NCI-H345 treated with DMSO at 0.1 percent for 48 hours (cell line): ENCODE data around the gene MS4A14.
A peak's percentile ranks its signal among the peaks of the same experiment; 100 is the strongest.
"Not testable (repeated sequence)": the region's sequence is repeated elsewhere in the genome, so short reads cannot be mapped to it uniquely, and the experiment has no call there.

ENCODE experiments used
- DNase-seq: peaks from one replicate; lab custom pipeline; 2025; ENCODE audit not compliant: unreplicated experiment; lab: John Stamatoyannopoulos, UW

The MS4A14 gene, protein sequence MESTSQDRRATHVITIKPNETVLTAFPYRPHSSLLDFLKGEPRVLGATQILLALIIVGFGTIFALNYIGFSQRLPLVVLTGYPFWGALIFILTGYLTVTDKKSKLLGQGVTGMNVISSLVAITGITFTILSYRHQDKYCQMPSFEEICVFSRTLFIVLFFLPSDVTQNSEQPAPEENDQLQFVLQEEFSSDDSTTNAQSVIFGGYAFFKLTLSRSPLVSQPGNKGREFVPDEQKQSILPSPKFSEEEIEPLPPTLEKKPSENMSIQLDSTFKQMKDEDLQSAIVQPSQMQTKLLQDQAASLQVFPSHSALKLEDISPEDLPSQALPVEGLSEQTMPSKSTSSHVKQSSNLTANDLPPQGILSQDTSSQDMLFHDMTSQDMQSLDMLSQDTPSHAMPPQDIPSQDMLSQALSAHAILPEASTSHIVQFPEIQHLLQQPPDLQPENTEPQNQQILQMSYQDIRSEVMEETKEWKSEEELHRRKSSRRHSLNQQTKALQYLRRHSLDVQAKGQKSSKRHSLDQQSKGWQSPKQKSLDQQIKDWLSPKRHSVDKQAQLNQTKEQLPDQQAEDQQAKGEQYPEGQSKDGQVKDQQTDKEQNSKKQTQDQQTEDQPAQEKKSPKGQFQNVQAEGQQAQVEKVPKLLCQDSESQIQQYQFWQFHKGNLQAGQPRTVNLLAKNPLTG

DNA sequence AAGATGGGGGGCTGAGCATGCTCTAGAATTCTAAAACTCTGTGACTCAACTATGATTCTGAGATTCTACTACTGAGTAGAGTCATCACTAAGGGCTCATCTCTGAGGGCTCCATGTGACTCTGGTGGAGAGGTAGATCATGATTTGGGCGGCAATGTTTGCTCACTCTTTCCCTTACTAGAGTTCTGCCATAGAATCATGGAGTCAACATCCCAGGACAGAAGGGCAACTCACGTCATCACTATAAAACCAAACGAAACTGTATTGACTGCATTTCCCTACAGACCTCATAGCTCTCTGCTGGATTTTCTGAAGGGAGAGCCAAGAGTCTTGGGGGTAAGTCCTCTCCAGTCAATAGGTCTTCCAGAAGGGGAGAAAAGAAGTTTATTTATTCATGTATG is at the start of gene MS4A14:
TSS of gene MS4A14 (plus strand) at position 78 of the 400 bp plus-strand sequence. CDS start at position 198, 120 bp downstream.
- DNase-seq: no peak

DNA sequence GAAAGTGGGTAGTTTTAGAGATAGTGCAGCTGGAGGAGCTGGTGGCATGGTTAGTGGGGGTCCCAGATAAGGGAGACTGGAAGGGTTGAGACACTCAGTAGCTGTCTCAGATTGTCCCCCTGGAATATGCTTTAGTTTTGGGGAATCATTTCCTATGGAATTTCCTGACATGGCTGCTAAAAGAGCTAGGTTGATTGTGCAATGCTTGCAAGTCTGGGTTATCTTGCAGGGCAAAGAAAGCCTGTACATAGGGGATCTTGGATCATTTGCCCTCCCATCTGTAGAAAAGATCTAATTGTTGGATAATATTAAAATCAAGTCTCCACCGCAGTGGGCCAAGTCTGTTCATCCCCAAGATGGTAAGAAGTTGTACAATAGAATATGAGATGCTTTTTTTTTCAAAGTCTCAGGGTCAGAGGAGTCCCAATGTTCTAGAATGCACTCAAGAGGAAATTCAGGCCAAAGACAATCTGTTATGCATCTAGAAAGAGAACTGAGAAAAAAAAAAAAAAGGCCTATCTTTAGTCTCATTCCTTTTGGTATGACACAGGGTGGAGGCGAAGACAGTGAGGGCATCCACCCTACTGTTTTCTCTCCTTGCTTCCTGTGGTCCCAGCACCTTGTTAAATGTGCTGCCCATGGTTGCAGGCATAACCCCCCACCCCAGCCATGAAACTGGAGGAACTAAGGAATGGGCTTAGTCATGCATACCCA is 49.0 kb upstream of the MS4A14 start:
- no peak for DNase-seq

DNA sequence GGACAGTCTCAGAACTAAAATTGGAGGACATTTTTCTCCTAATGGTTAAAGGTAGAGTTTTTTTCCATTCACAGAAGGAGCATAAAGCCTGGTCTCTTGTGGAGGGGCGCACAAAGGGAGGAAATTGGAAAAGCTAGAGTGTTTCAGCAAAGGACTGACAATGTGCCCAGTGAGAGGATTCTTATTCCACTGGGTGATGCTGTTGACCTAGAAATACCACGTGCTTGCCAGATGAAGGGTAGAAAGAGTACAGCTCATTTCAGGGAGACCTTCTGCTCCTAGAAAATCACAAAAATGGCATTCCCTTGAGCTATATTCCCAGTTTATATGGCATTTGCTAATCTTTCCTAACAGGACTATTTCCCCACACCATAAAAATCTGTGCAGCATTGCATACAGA is 48.1 kb upstream of the MS4A14 start:
- no peak for DNase-seq

DNA sequence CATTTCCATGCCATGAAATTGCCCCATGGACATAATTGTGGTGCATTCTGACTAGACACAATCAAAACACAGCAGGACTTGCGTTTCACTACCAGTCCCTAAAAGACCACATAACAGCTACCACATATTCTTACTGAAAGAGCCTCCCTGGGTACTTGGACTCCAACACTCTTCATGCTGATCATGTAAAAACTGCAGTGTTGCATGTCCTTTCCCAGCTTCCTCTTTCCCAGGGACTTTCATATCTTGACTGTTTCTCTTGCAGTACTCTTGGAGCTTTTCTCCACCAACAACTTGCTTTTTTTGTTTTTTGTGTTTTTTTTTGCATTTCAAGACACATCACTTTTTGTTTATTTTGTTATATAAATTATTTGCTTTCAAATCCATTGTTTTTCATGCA is 46.3 kb upstream of the MS4A14 start:
- DNase-seq: no peak

DNA sequence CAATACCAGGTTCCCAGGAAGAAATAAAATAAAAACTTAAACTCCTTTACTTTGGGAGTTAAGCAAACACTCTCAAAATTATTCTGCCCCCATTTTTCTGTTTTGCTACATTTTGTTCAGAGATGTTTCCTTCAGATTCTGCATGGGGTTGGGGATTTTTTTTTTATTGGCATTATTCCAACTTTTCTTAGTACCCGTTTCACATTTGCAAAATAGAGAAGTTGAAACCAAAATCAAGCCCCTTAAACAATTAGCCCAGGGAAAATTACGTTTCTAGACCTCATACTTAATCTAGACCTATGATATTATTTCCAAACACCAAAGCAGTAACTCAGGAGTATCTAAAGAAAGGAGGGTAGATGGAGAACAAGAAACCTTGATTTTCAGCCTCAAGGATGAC is 38.5 kb upstream of the MS4A14 start:
- no peak for DNase-seq

DNA sequence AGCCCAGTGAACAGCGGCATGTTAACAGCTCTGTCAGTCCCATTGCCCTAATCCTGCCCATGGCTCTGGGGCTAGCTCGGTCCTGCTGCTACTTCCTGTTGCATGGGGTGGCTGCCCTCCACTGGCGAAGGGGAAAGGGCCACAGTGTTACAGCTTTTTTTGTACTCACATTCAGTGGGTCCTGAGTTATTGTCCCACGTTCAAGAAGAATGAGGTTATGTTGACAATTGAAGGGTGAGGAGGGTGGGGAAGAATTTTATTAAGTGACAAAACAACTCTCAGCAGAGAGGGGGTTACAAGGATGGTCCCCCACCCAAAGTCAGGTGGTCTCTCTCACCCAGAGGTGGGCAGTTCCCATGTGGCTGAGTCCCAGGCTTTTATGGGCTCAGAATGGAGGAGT is 35.6 kb upstream of the MS4A14 start:
- no peak for DNase-seq

DNA sequence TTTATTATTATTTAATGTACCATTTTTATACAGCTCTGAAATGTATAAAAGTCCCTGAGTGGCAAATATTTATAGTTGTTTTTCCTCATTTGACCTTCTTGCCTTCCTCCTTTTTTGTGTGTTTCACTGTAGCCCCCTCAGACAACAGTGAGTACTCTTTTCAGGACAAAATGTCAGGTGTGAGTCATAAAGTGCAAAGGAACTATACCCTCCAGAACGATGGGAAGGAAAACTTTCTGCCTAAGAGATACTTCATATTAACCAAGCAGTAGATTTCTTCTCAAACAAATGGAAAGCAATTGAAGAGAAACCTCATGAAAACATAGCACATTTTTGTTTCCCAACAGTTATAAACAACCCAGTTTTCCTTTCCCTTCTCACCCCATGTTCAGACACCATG is 34.0 kb upstream of the MS4A14 start:
- no peak for DNase-seq

DNA sequence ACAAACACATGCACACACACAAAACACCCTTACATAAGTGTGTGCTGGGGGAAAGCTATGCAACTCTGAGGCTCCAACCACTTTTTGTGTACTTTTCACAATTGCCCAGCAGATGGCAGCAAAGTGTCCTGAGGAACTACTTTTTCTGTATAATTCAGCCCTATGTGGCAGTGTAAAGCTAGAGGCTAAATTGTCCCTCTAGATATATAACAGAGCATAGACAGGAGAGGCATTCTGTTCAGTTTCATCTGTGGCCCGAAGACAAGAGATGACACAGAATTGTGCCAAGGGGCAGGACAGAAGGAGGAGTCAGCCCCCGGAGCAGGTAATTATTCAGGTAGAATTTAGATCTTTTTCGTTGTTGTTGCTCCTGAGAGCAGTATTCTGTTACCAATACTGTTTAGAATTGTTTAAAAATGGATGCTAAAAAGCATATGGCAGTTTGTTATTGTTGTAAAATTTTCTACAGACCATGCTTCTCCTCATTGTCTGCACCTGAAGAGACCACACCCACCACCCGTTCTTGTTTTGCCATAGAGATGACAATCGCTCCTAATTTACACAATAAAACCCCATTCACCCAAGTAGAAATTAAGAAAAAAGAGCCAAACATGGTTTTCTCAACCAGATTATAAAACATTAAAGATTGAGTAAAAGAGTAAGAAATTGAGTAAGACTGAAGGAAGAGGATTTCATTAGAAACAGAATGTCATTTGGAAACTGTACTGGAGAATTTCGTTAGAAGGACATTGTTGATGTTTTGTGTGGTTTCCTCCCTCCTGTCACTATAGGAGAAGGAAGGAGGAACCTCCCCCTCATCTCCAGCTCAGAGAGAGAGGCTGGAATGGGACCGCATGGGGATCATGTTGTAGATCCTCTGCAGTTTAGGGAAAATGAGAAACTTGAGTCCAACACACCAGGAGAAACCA is 32.5 kb upstream of the MS4A14 start:
- peak; percentile 11 for DNase-seq

DNA sequence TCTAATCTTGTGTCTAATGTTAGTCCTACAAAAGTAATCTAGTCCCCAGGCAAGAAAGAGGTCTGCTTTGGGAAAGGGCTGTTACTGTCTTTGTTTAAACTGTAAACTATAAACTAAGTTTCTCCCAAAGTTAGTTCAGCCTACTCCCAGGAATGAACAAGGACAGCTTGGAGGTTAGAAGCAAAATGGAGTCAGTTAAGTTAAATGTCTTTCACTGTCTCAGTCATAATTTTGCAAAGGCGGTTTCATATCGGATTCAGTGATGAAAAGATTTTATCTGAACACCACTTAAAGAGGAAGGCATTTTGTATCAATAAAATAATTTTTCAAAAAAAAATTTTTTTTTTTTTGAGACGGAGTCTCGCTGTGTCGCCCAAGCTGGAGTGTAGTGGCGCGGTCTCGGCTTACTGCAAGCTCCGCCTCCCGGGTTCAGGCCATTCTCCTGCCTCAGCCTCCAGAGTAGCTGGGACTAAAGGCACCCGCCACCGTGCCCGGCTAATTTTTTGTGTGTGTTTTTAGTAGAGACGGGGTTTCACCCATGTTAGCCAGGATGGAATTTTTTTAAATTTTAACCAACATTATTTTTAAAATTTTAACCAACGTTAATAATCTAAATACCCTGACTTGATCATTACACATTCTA is 29.9 kb upstream of the MS4A14 start:
- DNase-seq: not testable (repeated sequence)

DNA sequence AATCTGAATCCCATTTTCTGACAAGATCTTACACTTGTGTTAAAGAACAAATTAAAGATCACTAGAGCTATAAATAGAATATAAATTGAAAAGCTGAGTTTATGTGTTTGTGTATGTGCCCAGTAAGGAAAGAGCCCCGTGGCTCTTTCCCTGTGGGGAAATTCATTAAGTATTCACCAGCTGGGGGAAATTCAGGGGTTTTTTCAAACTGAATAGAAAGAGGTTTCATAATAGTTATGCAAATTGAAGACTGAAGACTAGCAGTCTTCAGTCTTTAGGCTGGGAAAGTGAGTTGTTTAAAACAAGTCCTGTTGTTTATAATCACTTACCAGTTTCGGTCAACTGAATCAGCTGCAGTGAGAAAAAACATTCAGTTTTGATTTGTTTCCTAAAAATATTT is 29.2 kb upstream of the MS4A14 start:
- no peak for DNase-seq

DNA sequence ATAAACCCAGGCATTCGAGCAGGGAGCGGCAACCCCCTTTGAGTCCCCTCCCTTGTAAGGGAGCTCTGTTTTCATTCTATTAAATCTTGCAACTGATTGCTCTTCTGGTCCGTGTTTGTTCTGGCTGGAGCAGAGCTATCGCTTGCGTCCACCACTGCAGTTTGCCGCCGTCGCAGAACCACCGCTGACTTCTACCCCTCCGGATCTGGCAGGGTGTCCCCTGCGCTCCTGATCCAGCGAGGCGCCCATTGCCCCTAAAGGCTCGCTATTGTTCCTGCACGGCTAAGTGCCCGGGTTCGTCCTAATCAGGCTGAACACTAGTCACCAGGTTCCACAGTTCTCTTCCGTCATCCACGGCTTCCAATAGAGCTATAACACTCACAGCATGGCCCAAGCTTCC is 28.4 kb upstream of the MS4A14 start:
- DNase-seq: no peak

DNA sequence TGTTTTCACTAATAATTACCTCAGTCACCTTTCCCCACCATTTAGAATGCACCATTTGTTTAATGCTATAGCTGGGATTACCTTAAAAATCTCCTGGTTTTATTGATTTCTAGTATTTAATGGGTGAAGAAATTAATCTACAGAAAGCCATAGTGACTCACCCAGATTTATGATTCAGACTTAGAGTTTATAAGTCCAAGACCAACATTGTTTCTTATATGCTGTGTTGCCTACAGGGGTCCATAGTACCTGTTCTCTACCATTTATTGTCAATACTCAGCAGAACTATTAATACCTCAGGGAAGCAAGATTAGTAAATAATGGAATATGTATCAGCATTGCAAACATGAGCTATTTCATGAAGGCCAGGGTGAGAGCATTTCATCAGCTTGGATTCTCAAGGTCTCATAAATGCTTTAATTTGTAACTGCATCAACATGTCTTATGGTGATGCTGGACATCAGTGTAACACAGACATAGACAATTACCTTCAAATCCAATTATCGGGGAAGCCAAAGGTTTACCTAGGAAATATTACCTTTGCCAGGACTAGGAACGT is 25.9 kb upstream of the MS4A14 start:
- DNase-seq: no peak

DNA sequence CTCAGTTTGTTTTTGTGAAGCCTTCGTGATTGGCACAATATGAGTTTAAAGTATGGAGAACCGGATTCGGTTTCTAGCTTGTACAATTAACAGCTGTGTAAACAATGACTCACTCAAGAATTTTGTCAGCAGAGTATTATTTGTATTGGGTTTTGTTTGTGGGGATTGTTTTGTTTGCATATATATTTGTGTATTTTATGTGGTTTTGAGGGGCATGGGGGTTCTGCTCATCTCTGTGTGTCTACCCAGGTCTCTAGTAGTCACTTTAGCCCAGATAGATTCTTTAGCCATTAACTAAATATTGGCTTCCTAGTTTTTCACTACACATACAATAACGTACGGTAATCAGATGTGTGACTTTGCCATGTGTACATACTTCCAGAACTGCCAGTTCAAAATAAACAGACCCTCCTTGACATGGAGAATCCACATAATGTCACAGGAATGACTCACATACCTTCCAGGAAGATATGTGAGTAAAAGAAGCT is 25.4 kb upstream of the MS4A14 start:
- DNase-seq: peak; percentile 15

DNA sequence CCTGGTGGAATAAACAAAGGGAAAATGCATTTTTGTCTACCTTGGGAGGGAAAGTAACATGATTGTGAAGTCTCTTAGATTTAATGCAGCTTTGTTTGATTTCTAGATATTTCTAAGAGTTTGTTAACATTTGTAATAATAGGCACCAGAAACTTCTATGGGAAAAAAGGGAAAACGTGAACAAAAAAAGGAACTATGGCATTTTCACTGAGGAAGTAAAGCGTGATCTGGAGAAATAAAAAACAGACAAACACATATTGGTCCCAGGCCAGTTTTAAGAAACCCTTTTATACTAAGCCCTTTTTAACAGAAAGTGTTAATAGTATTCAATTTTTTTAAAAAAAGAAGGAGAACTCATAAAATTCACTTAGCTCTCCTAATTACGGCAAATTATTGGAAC is 24.9 kb upstream of the MS4A14 start:
- DNase-seq: no peak

DNA sequence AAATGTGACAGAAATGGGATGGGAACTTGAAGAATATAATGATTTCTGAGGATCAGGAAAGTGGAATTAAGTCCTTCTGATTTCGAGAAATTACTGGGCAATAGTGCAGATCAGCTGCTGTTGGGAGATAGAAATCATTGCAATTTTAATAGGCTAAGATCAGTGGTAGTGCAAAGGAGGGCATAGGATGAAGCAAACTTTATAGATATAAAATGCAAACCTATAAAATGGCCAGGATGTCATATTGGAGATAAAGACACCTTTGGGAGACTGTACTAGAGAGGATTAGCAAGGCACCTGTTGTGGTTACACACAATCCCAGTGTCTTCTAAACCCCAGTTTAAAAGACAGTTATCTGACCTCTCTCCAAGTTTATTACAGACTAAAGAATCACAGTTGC is 24.4 kb upstream of the MS4A14 start:
- no peak for DNase-seq

DNA sequence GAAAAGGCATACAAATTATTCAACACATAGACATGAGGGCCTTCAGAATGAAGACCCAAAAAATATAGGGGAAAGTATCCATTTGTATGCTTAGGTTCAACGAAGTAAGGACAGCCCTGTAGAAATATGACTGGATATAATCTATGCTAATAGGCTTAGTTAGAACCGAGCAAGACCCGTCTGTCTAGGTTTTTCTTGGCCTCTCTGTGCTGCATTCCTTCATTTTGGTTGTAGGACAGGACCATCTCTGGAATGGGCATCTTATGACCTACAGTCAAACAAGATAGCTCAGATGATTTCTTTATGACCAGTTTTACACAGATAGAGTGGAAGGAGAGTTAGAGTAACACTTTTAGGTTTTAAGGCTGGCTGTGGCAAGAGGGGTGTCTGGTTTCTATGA is 23.5 kb upstream of the MS4A14 start:
- DNase-seq: no peak

DNA sequence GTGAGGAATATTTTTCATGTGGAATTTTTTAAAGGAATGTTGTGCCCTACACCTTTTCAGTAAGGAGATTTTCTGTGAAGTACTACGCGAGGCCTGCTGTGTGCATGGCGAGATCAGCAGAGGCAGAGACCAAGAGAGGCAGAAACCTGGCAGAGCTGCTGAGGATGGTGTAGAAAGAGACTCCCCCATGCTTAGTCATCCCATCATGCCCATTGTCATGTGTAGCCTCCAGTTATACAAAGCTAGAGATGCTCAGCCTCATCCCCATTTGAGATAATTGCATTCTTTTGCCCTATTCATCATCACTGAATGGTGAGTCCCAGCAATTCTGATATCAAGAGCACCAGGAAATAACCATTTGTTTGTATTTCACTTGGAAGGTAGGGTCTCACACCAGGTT is 20.9 kb upstream of the MS4A14 start:
- no peak for DNase-seq

DNA sequence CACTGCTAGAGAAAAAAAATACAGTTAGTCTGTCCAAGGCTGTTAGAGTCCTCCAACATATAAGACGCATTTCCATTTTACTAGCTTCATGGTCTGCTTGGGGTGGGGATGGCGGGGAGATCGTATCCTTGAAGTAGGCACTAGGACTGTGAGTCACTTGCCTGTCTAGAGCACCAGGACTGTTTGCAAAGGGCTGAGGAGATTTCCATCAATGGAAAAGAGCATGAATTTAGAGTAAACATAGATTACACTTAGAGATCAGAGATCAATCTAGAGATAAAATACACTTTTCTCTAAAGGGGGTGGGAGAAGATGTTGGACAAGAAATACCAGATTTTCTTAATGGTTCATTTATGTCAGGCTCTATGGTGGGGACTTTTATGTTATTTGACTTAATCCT is 19.7 kb upstream of the MS4A14 start:
- DNase-seq: no peak

DNA sequence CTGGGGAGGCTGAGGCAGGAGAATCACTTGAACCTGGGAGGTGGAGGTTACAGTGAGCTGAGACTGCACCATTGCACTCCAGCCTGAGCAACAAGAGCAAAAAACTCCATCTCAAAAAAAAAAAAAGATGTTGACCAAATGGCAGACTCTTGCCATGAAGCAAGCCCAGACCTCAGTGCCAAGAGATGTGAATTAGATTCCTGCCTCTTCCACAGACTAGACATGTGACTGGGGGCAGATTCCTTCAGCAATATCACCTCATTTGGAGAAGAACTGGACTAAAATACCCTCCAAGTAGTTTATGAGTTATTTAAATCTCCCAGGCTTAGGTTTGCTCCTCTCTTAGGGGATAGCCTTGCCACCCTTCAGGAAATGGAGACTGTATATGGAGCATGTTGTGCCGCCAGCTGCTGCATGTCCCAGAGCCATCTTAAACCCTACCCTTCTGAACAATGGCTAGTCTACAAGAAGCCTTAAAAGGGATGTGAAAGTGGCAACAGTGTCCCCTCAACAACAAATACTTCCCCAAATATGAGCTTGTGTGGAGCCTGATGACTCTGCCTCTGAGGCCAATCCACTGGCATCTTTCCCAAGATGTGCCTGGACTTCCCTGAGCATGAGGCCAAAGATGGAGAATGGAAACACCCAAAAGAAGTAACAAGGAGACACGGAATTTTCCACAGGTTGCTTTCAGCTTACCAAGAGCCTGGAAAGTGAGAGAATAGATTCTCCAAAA is 18.7 kb upstream of the MS4A14 start:
- no peak for DNase-seq
